ENCODE data around the gene EEF2K. TPM values are rescaled to one million over a fixed set of nuclear protein-coding genes. Genes with fewer than 3 reads are reported as not detected.

Gene EEF2K
- total RNA-seq, 1 experiment from 2014 or later = 31.0 TPM

- TF ChIP-seq REST (IDR thresholded peaks at IDR 0.05; ENCODE audit: low read depth) (no peak), JUND (IDR thresholded peaks at IDR 0.05) (no peak), SIN3A (IDR thresholded peaks at IDR 0.05; ENCODE audit: low read depth) (no peak), SRF (IDR thresholded peaks at IDR 0.05; ENCODE audit: low read depth) (no peak), CBX3 (IDR thresholded peaks at IDR 0.05; ENCODE audit: low read depth) (no peak), FOSL1 (IDR thresholded peaks at IDR 0.05; ENCODE audit: low read depth) (no peak), POLR2A (IDR thresholded peaks at IDR 0.05; ENCODE audit: borderline replicate concordance, extremely low read depth, insufficient read depth, insufficient read length) (no peak), YY1 (IDR thresholded peaks at IDR 0.05; ENCODE audit: extremely low read depth, insufficient replicate concordance, low read depth, low read length) (no peak), MAX (IDR thresholded peaks at IDR 0.05) (no peak), EZH2phosphoT487 (IDR thresholded peaks at IDR 0.05; ENCODE audit: borderline replicate concordance) (no peak), CEBPB (IDR thresholded peaks at IDR 0.05; ENCODE audit: low read depth) (no peak), EGR1 (IDR thresholded peaks at IDR 0.05; ENCODE audit: low read depth) (no peak)
Observed at GRCh38 chr16:22262460-22262859, 56.4 kb downstream of the EEF2K start (continued).

- no TSS peak for BruUV-seq (replicated peaks)
Observed at GRCh38 chr16:22264786-22265185, 58.7 kb downstream of the EEF2K start.

More at GRCh38 chr16:22264786-22265185, 58.7 kb downstream of the EEF2K start:
- Histone ChIP-seq H3K9me2 (ENCODE audit: insufficient read depth) (no peaks in the 10 kb centered on the region), H3K27me3 (ENCODE audit: insufficient read depth, low read length) (no peaks in the 10 kb centered on the region), H3K4me2 (ENCODE audit: low read length) (no peak overlapping the region), H4K20me1 (ENCODE audit: insufficient read depth) (no peaks in the 10 kb centered on the region), H3K36me3 (ENCODE audit: control insufficient read depth in 1 of 2, insufficient read depth in 2 of 2, low read length in 2 of 2) (peaks cover 6 to 12% of the 10 kb centered on the region in 2 experiments), H2AFZ (ENCODE audit: low read depth, low read length, poor library complexity, severe bottlenecking) (no peak overlapping the region), H3K9ac (ENCODE audit: low read length) (no peak overlapping the region), H3K27ac (ENCODE audit: low read depth, low read length) (no peak overlapping the region), H3K4me3 (replicated peaks in 1 of 2; ENCODE audit: low read depth in 1 of 2, low read length in 2 of 2) (no peak overlapping the region), H3K4me1 (ENCODE audit: control insufficient read depth in 1 of 2, insufficient read depth in 2 of 2, low read length in 2 of 2) (no peaks in the 10 kb centered on the region), H3K9me3 (ENCODE audit: control insufficient read depth in 1 of 2, insufficient read depth in 1 of 2, low read depth in 1 of 2, low read length in 2 of 2) (no peaks in the 10 kb centered on the region), H3K79me2 (ENCODE audit: insufficient read depth, low read length) (no peaks in the 10 kb centered on the region)
- intact Hi-C loops (cut with micrococcal nuclease) = no loop called here
- RAD21 ChIA-PET (ENCODE audit: low non-redundant PET in 1 of 2, low total read pairs in 2 of 2, uncharacterized antibody in 2 of 2, unreplicated experiment in 2 of 2) = no interaction called here
- ATAC-seq = no peak
- CTCF ChIA-PET = interaction anchor here (1.2 kb wide), 1 partner anchor 24 kb away, joined by 3 read pairs; no protein-coding TSS in a partner anchor
- POLR2A ChIA-PET = no interaction called here
- TF ChIP-seq EGR1 (IDR thresholded peaks at IDR 0.05; ENCODE audit: low read depth) (no peak), POLR2A (IDR thresholded peaks at IDR 0.05; ENCODE audit: borderline replicate concordance, extremely low read depth, insufficient read depth, insufficient read length) (no peak), ELF1 (IDR thresholded peaks at IDR 0.05; ENCODE audit: borderline replicate concordance, low read depth) (no peak), MAX (IDR thresholded peaks at IDR 0.05) (no peak), REST (IDR thresholded peaks at IDR 0.05; ENCODE audit: low read depth) (no peak)
- no peak for DNase-seq (ENCODE audit: low read depth, low spot score)
